HEK293T (cell line): ENCODE results near the gene DDI2.

ENCODE experiments used
- ARNT ChIP-seq: fragments of 450-650 bp; IDR thresholded peaks from 2 replicates; pipeline ENCODE4 v1.6.1; 2017; ENCODE audit warnings: mild to moderate bottlenecking
- BHLHE40 ChIP-seq: fragments of 450-650 bp; IDR thresholded peaks from 2 replicates; pipeline ENCODE4 v1.6.1; 2016; ENCODE audit warnings: mild to moderate bottlenecking, moderate library complexity, borderline replicate concordance
- CTBP1 ChIP-seq: fragments of 450-650 bp; IDR thresholded peaks from 2 replicates; pipeline ENCODE4 v1.6.1; 2016; ENCODE audit warnings: borderline replicate concordance
- ELF4 ChIP-seq: fragments of 450-650 bp; IDR thresholded peaks from 2 replicates; pipeline ENCODE4 v1.6.1; 2017; ENCODE audit warnings: antibody characterized with exemption
- FOXK2 ChIP-seq: fragments of 450-650 bp; IDR thresholded peaks from 2 replicates; pipeline ENCODE4 v1.6.1; 2016; ENCODE audit warnings: mild to moderate bottlenecking
- FOXM1 ChIP-seq: fragments of 450-650 bp; IDR thresholded peaks from 2 replicates; pipeline ENCODE4 v1.6.1; 2017; ENCODE audit warnings: mild to moderate bottlenecking, borderline replicate concordance
- HDGF ChIP-seq: fragments of 450-650 bp; IDR thresholded peaks from 2 replicates; pipeline ENCODE4 v1.6.1; 2017; ENCODE audit warnings: antibody characterized with exemption, borderline replicate concordance
- NFRKB ChIP-seq: fragments of 450-650 bp; IDR thresholded peaks from 2 replicates; pipeline ENCODE4 v1.6.1; 2016; ENCODE audit warnings: mild to moderate bottlenecking, moderate library complexity
- SUZ12 ChIP-seq: fragments of 450-650 bp; IDR thresholded peaks from 2 replicates; pipeline ENCODE4 v1.6.1; 2016; ENCODE audit warnings: mild to moderate bottlenecking
- ZNF384 ChIP-seq: fragments of 450-650 bp; IDR thresholded peaks from 2 replicates; pipeline ENCODE4 v1.6.1; 2016

GRCh38 chr1:15700508-15700907, 83.2 kb downstream of the DDI2 start:
- TF ChIP-seq FOXK2 (no peak), BHLHE40 (no peak), SUZ12 (no peak), ELF4 (no peak), CTBP1 (no peak), NFRKB (no peak), ARNT (no peak), HDGF (no peak), FOXM1 (no peak), ZNF384 (no peak)
